Kidney (tissue), 14 donors: ENCODE data around the gene GOLGA2. TPM values are rescaled to one million over a fixed set of nuclear protein-coding genes. Genes with fewer than 3 reads are reported as not detected.

ENCODE experiments used
- DNase-seq, 5 donors: peaks; one replicate each; pipeline ENCODE4 v3.0.0-alpha.2; 2013 to 2020
- FAIRE-seq: peaks from 2 replicates; lab custom pipeline; 2012; peaks lifted over from hg19 to GRCh38; lab: Jason Lieb, UNC
- H3K27ac ChIP-seq, 2 donors: one replicate each; pipeline ENCODE4 v1.7.0; 2013; ENCODE audit warnings: low read depth in 2 of 2, low read length in 2 of 2, inconsistent platforms in 1 of 2
- H3K27me3 ChIP-seq: one replicate; pipeline ENCODE4 v1.7.1; 2013; ENCODE audit warnings: low read length, inconsistent platforms; ENCODE audit not compliant: control insufficient read depth, insufficient read depth
- H3K36me3 ChIP-seq, 3 donors: one replicate each; pipeline versions ENCODE4 v1.7.0 to v1.7.1; 2013; ENCODE audit warnings: low read length in 3 of 3, control low read depth in 1 of 3, inconsistent platforms in 1 of 3; ENCODE audit not compliant: insufficient read depth in 3 of 3, control insufficient read depth in 2 of 3
- H3K4me1 ChIP-seq, 3 donors: one replicate each; pipeline versions ENCODE4 v1.7.0 to v1.7.1; 2013; ENCODE audit warnings: low read length in 3 of 3, inconsistent platforms in 1 of 3, low read depth in 1 of 3; ENCODE audit not compliant: control insufficient read depth in 2 of 3, insufficient read depth in 2 of 3
- H3K4me3 ChIP-seq, 3 donors: one replicate each; pipeline versions ENCODE4 v1.7.0 to v1.8.1; 2013; ENCODE audit warnings: low read length in 3 of 3, control low read depth in 1 of 3, inconsistent platforms in 1 of 3
- H3K9ac ChIP-seq, 3 donors: one replicate each; pipeline versions ENCODE4 v1.7.0 to v1.7.1; 2013; ENCODE audit warnings: low read length in 3 of 3, control low read depth in 1 of 3, inconsistent platforms in 1 of 3
- H3K9me3 ChIP-seq, 3 donors: one replicate each; pipeline versions ENCODE4 v1.7.0 to v1.7.1; 2013; ENCODE audit warnings: low read length in 3 of 3, control low read depth in 1 of 3, inconsistent platforms in 1 of 3; ENCODE audit not compliant: control insufficient read depth in 2 of 3, insufficient read depth in 1 of 3
- CTCF ChIP-seq: IDR thresholded peaks from 3 replicates; pipeline ENCODE4 v1.5.1; 2012; ENCODE audit warnings: mild to moderate bottlenecking, moderate library complexity, borderline replicate concordance; ENCODE audit not compliant: insufficient read depth; ENCODE audit errors: extremely low read depth
- intact Hi-C: fragments of 100-400 bp; cut with DNase I; formaldehyde crosslinking; loops from one replicate; pipeline ENCODE4 v1.11.1; 2022
- polyA plus RNA-seq: library from polyadenylated mRNA; stranded (reverse); fragments of 350-450 nt; fragmentation: Illumina TruSeq; extraction: RNeasy Lipid Tissue Mini Kit (QIAGEN cat#74804); gene quantifications from one replicate; pipeline ENCODE4 v1.2.3, GENCODE V29; 2014; ENCODE audit warnings: low read depth, low replicate concordance; ENCODE audit not compliant: insufficient read depth
- total RNA-seq: library from RNA; stranded (reverse); fragmentation: NEBNext Ultra II Directional; extraction: Animal tissue kit (Norgen Biotek cat#: 25700); gene quantifications from one replicate; pipeline ENCODE4 v1.2.1, GENCODE V29; 2021
- donor health status: control.
- donor health status: control.
- donor health status: control.
- donor health status: control.
- donor health status: control.
- donor health status: DM: yes; HTN: yes; CAD: no.
- donor health status: Normal renal cell carcinoma (clear cell type).

Gene GOLGA2
- total and polyA plus RNA-seq, 2 donors from 2014 or later = 42.9 to 79.7 TPM

- Histone ChIP-seq H3K9ac (no peak overlapping the region), H3K4me1 (no peaks in the 10 kb centered on the region), H3K9me3 (no peaks in the 10 kb centered on the region), H3K4me3 (no peak overlapping the region), H3K27ac (no peak overlapping the region), H3K36me3 (peaks cover 0 to 14% (median 6%) of the 10 kb centered on the region in 3 donors), H3K27me3 (no peaks in the 10 kb centered on the region)
- intact Hi-C loops = no loop called here
- no peak for TF ChIP-seq CTCF
- FAIRE-seq = no peak
- DNase-seq = no peak
These were observed 10.6 kb upstream of the GOLGA2 start for GRCh38 chr9:128286440-128286839.

DNA sequence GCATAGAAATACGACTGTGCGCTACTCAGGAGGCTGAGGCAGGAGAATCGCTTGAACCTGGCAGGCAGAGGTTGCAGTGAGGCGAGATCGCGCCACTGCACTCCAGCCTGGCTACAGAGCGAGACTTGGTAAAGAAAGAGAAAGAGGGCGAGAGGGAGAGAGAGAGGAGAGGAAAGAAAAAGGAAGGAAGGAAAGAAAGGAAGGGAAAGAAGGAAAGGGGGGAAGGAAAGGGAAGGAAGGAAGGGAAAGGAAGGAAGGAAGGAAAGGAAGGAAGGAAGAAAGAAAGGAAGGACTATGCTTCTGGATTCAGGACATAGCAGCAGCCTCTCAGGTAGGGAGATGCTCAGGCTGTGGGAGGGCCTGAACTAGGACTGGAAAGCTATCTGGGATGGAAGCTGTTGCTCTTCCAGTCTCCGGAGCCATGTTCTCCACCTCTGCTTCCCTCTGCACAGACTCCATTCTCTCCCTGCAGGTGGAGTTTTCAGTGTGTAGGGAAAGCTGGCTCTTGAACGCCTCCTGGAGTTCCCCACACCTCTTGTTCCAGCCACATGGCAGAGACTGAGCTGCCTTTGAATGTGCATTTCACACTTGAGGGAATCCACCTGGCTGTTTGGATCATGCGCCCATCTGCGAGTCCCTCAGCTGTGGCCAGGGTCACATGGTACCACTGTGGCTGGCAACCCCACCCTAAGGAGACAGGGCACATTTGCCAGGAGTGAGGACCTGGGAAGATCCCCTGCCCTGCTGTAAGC is 9.4 kb upstream of the GOLGA2 start:
- no peak overlapping the region for H3K4me3 ChIP-seq
- FAIRE-seq = no peak
- H3K36me3 ChIP-seq = peaks cover 0 to 14% (median 6%) of the 10 kb centered on the region in 3 donors
- no peak overlapping the region for H3K27ac ChIP-seq
- H3K4me1 ChIP-seq = no peaks in the 10 kb centered on the region
- H3K27me3 ChIP-seq = no peaks in the 10 kb centered on the region
- peak in 3 of 5 donors; percentile 12 to 45 (median 25) for DNase-seq
- H3K9ac ChIP-seq = no peak overlapping the region
- intact Hi-C loops = no loop called here
- H3K9me3 ChIP-seq = no peaks in the 10 kb centered on the region
- no peak for TF ChIP-seq CTCF

DNA sequence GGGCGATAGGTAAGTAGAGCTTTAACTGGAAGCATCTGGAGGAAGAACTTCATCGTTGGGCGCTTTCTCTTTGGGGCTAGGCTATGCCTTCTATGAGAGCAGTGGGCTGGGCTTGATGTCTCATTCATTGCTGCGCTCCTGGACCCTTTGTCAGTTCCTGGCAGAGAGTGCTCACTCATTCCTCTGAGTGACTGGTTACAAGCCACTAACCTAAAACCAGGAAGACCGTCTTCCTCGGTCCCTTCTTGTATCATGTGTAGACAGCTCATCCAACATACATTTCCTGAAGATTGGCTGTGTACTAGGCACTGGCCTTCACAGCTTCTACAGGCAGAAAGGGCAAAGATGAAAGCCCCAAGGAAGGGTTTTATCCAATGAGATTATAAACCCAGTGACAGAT is 6.7 kb upstream of the GOLGA2 start:
- Histone ChIP-seq H3K9ac (no peak overlapping the region), H3K9me3 (no peaks in the 10 kb centered on the region), H3K4me3 (no peak overlapping the region), H3K27me3 (no peaks in the 10 kb centered on the region), H3K27ac (no peak overlapping the region), H3K4me1 (peaks cover 0 to 3% (median 0%) of the 10 kb centered on the region in 3 donors), H3K36me3 (peaks cover 0 to 6% (median 3%) of the 10 kb centered on the region in 3 donors)
- FAIRE-seq (no peak), DNase-seq (no peak)
- TF ChIP-seq CTCF = no peak
- intact Hi-C loops = no loop called here
